ENCODE data around the gene HACE1.

The HACE1 gene

GRCh38 chr6:104700371-104701185, 159.1 kb downstream of the HACE1 start:
- H3K4me1 ChIP-seq (ENCODE audit: insufficient read depth, low read length), result 0 out of 2 replicates have a peak, but pooled peaks cover 13% of the 10 kb centered on the region
- H3K27ac ChIP-seq (ENCODE audit: low read length), result no peak overlapping the region
- 0 out of 2 replicates have a peak overlapping the region, but pooled peaks have one; percentile 37 for H3K9ac ChIP-seq (ENCODE audit: low read depth, low read length)
- no peaks in the 10 kb centered on the region for H3K9me3 ChIP-seq (ENCODE audit: insufficient read depth, low read depth, low read length)
- H3K27me3 ChIP-seq (ENCODE audit: insufficient read depth, low read length), result no peaks in the 10 kb centered on the region
- H3K4me3 ChIP-seq (ENCODE audit: low read length), result peak overlapping the region; percentile 20; the same call in 1 of the 2 replicates
- H3K36me3 ChIP-seq (ENCODE audit: insufficient read depth, low read depth, low read length), result no peaks in the 10 kb centered on the region

- H3K9ac ChIP-seq (ENCODE audit: low read depth, low read length), result no peak overlapping the region
- H3K36me3 ChIP-seq (ENCODE audit: insufficient read depth, low read depth, low read length), result no peaks in the 10 kb centered on the region
- no peak overlapping the region; the same call in 1 of the 2 replicates for H3K4me3 ChIP-seq (ENCODE audit: low read length)
- 0 out of 2 replicates have a peak, but pooled peaks cover 13% of the 10 kb centered on the region for H3K4me1 ChIP-seq (ENCODE audit: insufficient read depth, low read length)
- no peaks in the 10 kb centered on the region for H3K9me3 ChIP-seq (ENCODE audit: insufficient read depth, low read depth, low read length)
- H3K27ac ChIP-seq (ENCODE audit: low read length), result no peak overlapping the region
- H3K27me3 ChIP-seq (ENCODE audit: insufficient read depth, low read length), result no peaks in the 10 kb centered on the region
These were observed 160.0 kb downstream of the HACE1 start for GRCh38 chr6:104699593-104700329.

- no peaks in the 10 kb centered on the region for H3K27me3 ChIP-seq (ENCODE audit: insufficient read depth, low read length)
- H3K4me3 ChIP-seq (ENCODE audit: low read length), result no peak overlapping the region
- H3K27ac ChIP-seq (ENCODE audit: low read length), result no peak overlapping the region
- no peaks in the 10 kb centered on the region for H3K9me3 ChIP-seq (ENCODE audit: insufficient read depth, low read depth, low read length)
- 0 out of 2 replicates have a peak, but pooled peaks cover 13% of the 10 kb centered on the region for H3K4me1 ChIP-seq (ENCODE audit: insufficient read depth, low read length)
- H3K9ac ChIP-seq (ENCODE audit: low read depth, low read length), result no peak overlapping the region
- no peaks in the 10 kb centered on the region for H3K36me3 ChIP-seq (ENCODE audit: insufficient read depth, low read depth, low read length)
These were observed 160.7 kb downstream of the HACE1 start for GRCh38 chr6:104698979-104699378.

GRCh38 chr6:104692008-104692407, 167.7 kb downstream of the HACE1 start:
- H3K36me3 ChIP-seq (ENCODE audit: insufficient read depth, low read depth, low read length), result no peaks in the 10 kb centered on the region
- H3K4me3 ChIP-seq (ENCODE audit: low read length), result no peak overlapping the region
- H3K27ac ChIP-seq (ENCODE audit: low read length), result no peak overlapping the region
- peaks cover 9% of the 10 kb centered on the region; the same call in 1 of the 2 replicates for H3K4me1 ChIP-seq (ENCODE audit: insufficient read depth, low read length)
- no peaks in the 10 kb centered on the region for H3K9me3 ChIP-seq (ENCODE audit: insufficient read depth, low read depth, low read length)
- no peak overlapping the region for H3K9ac ChIP-seq (ENCODE audit: low read depth, low read length)
- H3K27me3 ChIP-seq (ENCODE audit: insufficient read depth, low read length), result no peaks in the 10 kb centered on the region

- no peaks in the 10 kb centered on the region for H3K36me3 ChIP-seq (ENCODE audit: insufficient read depth, low read depth, low read length)
- no peak overlapping the region for H3K27ac ChIP-seq (ENCODE audit: low read length)
- H3K9ac ChIP-seq (ENCODE audit: low read depth, low read length), result no peak overlapping the region
- peaks cover 9% of the 10 kb centered on the region; the same call in 1 of the 2 replicates for H3K4me1 ChIP-seq (ENCODE audit: insufficient read depth, low read length)
- H3K9me3 ChIP-seq (ENCODE audit: insufficient read depth, low read depth, low read length), result no peaks in the 10 kb centered on the region
- no peaks in the 10 kb centered on the region for H3K27me3 ChIP-seq (ENCODE audit: insufficient read depth, low read length)
- no peak overlapping the region for H3K4me3 ChIP-seq (ENCODE audit: low read length)
These were observed 170.0 kb downstream of the HACE1 start for GRCh38 chr6:104689551-104690205.

- H3K27ac ChIP-seq (ENCODE audit: low read length), result no peak overlapping the region
- peaks cover 9% of the 10 kb centered on the region; the same call in 1 of the 2 replicates for H3K4me1 ChIP-seq (ENCODE audit: insufficient read depth, low read length)
- no peaks in the 10 kb centered on the region for H3K9me3 ChIP-seq (ENCODE audit: insufficient read depth, low read depth, low read length)
- H3K27me3 ChIP-seq (ENCODE audit: insufficient read depth, low read length), result no peaks in the 10 kb centered on the region
- no peaks in the 10 kb centered on the region for H3K36me3 ChIP-seq (ENCODE audit: insufficient read depth, low read depth, low read length)
- no peak overlapping the region for H3K4me3 ChIP-seq (ENCODE audit: low read length)
- no peak overlapping the region for H3K9ac ChIP-seq (ENCODE audit: low read depth, low read length)
These were observed 171.3 kb downstream of the HACE1 start for GRCh38 chr6:104688283-104688969.

GRCh38 chr6:104686550-104687175, 173.1 kb downstream of the HACE1 start:
- Histone ChIP-seq H3K27me3 (ENCODE audit: insufficient read depth, low read length) (no peaks in the 10 kb centered on the region), H3K36me3 (ENCODE audit: insufficient read depth, low read depth, low read length) (no peaks in the 10 kb centered on the region), H3K9ac (ENCODE audit: low read depth, low read length) (no peak overlapping the region), H3K27ac (ENCODE audit: low read length) (no peak overlapping the region), H3K9me3 (ENCODE audit: insufficient read depth, low read depth, low read length) (no peaks in the 10 kb centered on the region), H3K4me3 (ENCODE audit: low read length) (no peak overlapping the region), H3K4me1 (ENCODE audit: insufficient read depth, low read length) (peaks cover 9% of the 10 kb centered on the region; the same call in 1 of the 2 replicates)

- no peaks in the 10 kb centered on the region for H3K27me3 ChIP-seq (ENCODE audit: insufficient read depth, low read length)
- peaks cover 9% of the 10 kb centered on the region; the same call in 1 of the 2 replicates for H3K4me1 ChIP-seq (ENCODE audit: insufficient read depth, low read length)
- no peak overlapping the region for H3K4me3 ChIP-seq (ENCODE audit: low read length)
- H3K9me3 ChIP-seq (ENCODE audit: insufficient read depth, low read depth, low read length), result no peaks in the 10 kb centered on the region
- H3K27ac ChIP-seq (ENCODE audit: low read length), result no peak overlapping the region
- no peaks in the 10 kb centered on the region for H3K36me3 ChIP-seq (ENCODE audit: insufficient read depth, low read depth, low read length)
- H3K9ac ChIP-seq (ENCODE audit: low read depth, low read length), result no peak overlapping the region
These were observed 173.7 kb downstream of the HACE1 start for GRCh38 chr6:104685871-104686549.

- no peak overlapping the region for H3K27ac ChIP-seq (ENCODE audit: low read length)
- H3K9ac ChIP-seq (ENCODE audit: low read depth, low read length), result no peak overlapping the region
- no peaks in the 10 kb centered on the region for H3K36me3 ChIP-seq (ENCODE audit: insufficient read depth, low read depth, low read length)
- 0 out of 2 replicates have a peak, but pooled peaks cover under 1% of the 10 kb centered on the region for H3K9me3 ChIP-seq (ENCODE audit: insufficient read depth, low read depth, low read length)
- no peak overlapping the region for H3K4me3 ChIP-seq (ENCODE audit: low read length)
- peaks cover 5% of the 10 kb centered on the region; the same call in 1 of the 2 replicates for H3K4me1 ChIP-seq (ENCODE audit: insufficient read depth, low read length)
- H3K27me3 ChIP-seq (ENCODE audit: insufficient read depth, low read length), result no peaks in the 10 kb centered on the region
These were observed 174.8 kb downstream of the HACE1 start for GRCh38 chr6:104684911-104685415.

GRCh38 chr6:104683809-104684208, 175.9 kb downstream of the HACE1 start:
- H3K4me1 ChIP-seq (ENCODE audit: insufficient read depth, low read length), result no peaks in the 10 kb centered on the region
- H3K9ac ChIP-seq (ENCODE audit: low read depth, low read length), result no peak overlapping the region
- H3K9me3 ChIP-seq (ENCODE audit: insufficient read depth, low read depth, low read length), result 0 out of 2 replicates have a peak, but pooled peaks cover 3% of the 10 kb centered on the region
- no peak overlapping the region for H3K27ac ChIP-seq (ENCODE audit: low read length)
- H3K27me3 ChIP-seq (ENCODE audit: insufficient read depth, low read length), result no peaks in the 10 kb centered on the region
- no peak overlapping the region for H3K4me3 ChIP-seq (ENCODE audit: low read length)
- no peaks in the 10 kb centered on the region for H3K36me3 ChIP-seq (ENCODE audit: insufficient read depth, low read depth, low read length)

Measured in iPS-20b (cell line).